ENCODE measurements around the gene CDKN1C.

CDKN1C gene

DNA sequence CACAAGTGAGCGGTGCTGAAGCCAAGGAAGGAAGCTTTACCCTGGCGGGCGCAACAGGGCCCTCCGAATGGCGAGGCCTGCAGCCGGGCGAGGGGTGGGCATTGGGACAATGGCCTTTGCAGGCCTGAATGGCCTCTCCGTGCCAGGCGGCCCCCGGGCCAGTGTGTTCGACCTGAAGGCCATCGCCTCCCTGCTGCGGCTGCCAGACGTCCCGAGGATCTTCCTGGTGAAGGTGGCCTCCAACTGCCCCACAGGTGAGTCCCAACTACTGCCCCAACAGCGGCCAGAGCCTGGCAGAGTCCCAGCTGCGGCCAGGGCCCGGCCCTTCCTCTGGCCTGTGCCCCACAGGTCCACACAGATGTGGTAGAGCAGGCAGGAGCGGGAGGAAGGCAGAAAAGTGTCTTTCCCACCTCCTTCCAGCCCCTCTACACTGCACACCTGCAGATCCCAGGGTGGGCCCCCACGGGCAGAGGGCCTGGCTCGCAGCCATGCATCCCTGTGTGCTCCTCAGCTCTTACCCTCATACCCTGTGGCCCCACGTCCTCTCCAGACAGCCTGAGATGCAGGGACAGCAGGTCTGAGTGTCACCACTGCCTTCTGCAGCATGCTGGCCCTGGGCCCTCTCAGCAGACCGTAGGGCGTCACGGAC, 32.4 kb upstream of the CDKN1C start:
- TF ChIP-seq POLR2A (IDR thresholded peaks at IDR 0.05; ENCODE audit: low read length) = no peak
- TF ChIP-seq GATA1 (IDR thresholded peaks at IDR 0.05; ENCODE audit: low read depth, low read length) = no peak
- DNase-seq = no peak

DNA sequence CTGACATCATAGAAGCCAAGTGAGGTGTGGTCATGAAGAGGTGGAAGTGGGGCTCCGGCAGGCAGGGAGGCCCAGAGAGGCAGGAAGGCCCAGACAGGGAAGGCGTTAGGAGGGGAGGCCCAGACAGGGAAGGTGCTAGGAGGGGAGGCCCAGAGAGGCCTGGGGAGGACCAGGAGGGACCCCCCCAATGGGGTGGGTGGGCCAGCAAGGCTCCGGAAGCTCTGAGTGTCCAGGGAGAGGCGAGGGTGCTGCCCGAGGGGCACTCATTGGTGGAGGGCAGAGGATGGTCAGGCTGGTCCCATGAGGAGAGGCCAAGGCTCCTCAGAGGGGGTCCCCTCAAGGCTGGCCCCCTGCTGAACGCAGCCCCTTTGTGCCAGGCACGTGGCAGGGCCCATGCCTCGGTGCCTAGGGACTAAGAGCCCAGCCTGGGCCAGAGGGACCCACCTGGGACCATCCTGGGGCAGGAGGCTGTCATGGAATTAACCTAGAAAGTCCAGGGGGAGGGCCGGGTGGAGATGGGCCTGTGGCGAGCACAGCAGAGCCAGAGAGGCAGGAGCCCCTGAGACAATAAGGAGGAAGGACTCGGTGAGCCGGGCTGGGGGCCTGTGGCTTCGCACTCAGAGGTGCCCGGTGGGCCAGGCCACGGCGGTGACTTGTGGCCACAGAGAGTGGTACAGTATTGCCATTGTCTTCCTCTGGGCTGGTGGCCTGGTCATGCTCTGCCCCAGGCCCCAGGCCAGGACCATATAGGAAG, 31.5 kb upstream of the CDKN1C start:
- no peak for TF ChIP-seq GATA1 (IDR thresholded peaks at IDR 0.05; ENCODE audit: low read depth, low read length)
- DNase-seq = no peak

DNA sequence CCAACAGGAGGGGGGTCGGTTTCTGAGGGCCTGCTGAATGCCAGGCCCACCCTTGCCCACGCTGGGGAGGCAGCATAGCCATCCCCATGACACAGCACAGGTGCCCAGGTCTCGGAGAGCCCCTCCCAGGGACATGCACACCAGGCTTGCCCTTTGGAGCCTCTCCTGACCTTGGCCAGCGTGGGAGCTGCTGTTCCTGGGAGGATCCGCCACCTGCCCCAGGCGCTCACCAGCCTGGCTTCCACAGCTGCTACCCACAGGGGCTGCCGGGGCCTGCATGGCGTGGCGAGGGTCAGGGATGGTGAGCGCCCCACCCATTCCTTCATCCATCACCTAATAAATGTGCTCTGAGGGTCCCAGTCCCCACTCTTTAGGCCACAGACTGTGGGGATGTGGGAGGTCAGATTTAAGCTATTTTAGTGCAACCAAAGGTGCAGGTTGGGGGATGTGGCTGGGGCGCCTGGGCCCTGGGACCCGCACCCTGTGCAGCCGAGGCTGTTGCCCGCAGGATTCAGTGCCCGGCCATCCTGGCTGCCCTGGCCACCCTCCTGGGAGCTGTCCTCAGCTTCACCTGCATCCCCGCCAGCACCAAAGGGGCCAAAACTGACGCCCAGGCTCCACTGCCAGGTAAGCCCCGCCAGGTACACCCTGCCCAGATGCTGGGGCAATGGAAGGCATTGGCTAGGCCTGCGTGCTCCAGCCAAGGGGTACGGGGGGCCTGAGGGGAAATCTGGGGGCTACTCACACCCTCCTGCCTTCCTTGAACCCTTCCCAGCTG, 30.7 kb upstream of the CDKN1C start:
- TF ChIP-seq POLR2A (IDR thresholded peaks at IDR 0.05; ENCODE audit: low read length) (no peak), GATA1 (IDR thresholded peaks at IDR 0.05; ENCODE audit: low read depth, low read length) (no peak)
- no peak for DNase-seq

DNA sequence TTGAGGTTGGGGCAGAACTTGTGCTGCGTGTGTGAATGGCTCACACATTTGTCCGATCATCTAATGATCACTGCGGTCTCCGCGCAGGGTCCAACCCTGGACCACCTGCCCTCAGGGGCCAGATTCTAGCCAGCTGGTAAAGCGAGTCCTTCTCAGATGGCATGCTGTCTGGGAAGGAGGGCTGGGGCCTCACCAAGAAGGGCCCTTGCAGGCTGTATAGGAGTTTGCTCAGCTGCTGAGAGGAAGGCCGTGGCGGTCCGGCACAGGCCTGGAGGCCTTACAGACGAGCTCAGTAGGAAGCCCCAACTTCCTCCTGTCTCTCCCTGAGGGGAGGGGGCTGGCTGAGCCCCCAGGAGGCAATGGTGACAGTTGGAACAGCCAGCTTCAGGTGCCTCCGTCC, 29.9 kb upstream of the CDKN1C start:
- TF ChIP-seq GATA1 (IDR thresholded peaks at IDR 0.05; ENCODE audit: low read depth, low read length) (no peak), POLR2A (IDR thresholded peaks at IDR 0.05; ENCODE audit: low read length) (no peak)
- DNase-seq = no peak

DNA sequence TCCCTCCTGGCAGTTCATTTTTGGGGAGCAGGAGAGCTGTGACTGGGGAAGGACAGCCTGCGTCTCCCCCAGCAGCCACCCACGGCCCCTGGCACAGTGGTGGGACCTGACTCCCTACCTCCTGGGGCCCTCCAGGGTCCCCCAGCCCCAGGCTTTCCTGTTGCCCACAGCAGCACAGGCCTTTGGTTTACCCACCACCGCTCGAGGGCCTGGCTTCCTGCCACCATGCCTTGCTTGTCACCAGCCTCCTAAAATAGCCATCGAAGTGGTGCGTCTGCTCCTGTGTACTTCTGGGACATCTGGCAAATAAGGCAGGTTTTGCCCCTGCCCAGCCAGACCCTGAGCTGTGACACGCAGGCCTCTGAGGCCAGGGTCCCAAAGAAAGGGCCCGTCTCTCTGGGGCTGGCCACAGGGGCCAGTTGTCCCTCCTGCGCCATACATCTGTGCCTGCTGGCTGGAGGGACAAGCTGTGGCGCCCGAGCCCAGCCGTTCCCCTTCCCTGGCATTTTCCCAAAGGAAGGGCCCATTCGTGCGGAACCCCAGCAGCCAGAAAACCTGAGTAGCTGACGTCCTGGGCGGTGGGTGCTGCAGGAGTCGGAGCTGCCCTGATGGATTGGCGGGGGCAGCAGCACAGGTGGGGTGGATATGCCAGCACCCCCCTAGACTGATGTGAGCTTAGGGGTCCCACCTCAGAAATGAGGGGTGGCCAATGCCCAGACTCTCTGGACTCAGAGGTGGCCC, 29.1 kb upstream of the CDKN1C start:
- TF ChIP-seq POLR2A (IDR thresholded peaks at IDR 0.05; ENCODE audit: low read length) = no peak
- TF ChIP-seq GATA1 (IDR thresholded peaks at IDR 0.05; ENCODE audit: low read depth, low read length) = no peak
- DNase-seq = no peak

DNA sequence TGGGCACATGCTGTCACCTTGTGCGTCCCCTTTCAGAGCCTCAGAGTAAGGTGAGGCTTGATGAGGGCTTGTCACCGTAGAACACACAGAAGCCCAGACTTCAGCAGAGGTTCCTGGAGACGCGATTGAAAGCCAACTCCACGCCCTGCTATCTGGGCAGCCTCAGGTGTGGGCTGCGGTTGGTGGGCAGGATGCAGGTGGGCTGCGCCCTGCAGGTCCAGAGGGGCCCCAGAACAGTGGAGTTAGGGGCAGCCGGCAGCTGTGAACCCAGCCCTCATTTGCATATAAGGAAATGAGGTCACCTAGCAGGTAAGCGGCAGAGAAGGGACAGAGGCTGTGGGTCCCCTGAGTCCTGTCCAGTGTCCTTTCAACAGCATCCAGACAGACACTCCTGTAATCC, 28.2 kb upstream of the CDKN1C start:
- TF ChIP-seq GATA1 (IDR thresholded peaks at IDR 0.05; ENCODE audit: low read depth, low read length) (no peak), POLR2A (IDR thresholded peaks at IDR 0.05; ENCODE audit: low read length) (no peak)
- no peak for DNase-seq

DNA sequence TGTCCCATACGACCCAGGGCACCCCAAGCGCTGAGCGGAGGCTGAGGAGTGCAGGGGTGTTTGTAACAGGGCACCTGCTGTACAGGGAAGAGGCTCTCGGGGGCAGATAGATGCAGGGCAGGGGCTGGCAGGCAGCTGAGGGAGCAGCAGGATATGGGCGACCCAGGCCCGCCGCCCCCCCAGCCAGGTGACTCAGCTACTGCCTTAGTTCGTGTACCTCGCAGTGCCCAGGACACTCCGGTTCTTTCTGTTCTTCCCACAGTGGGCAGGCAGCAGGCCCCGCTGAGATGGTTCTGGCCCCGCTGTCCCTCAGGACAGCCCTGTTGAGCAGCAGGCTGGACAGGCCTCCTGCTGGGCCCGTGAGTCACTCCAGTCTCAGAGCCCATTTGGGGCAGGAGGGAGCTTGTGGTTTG, 27.4 kb upstream of the CDKN1C start:
- no peak for DNase-seq
- TF ChIP-seq POLR2A (IDR thresholded peaks at IDR 0.05; ENCODE audit: low read length) (no peak), GATA1 (IDR thresholded peaks at IDR 0.05; ENCODE audit: low read depth, low read length) (no peak)

DNA sequence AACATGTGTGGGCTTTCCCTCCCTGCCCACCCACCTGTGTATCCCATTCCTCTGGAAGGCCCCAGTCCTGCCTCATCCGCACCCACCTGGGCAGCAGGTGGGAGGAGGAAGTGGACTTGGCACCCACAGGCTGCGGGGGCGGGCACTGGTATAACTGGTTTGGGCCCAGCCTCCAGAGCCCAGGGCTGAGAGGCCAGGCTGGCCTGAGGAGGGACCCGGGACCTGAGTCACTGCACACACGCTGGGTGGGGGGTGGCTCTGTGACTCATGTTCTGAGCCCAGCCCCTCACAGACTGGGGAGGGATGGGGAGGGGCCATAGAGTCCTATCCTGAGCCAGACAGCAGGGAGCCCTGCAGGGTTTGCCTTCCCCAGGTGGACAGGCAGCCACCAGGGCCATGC, 26.9 kb upstream of the CDKN1C start:
- no peak for DNase-seq

DNA sequence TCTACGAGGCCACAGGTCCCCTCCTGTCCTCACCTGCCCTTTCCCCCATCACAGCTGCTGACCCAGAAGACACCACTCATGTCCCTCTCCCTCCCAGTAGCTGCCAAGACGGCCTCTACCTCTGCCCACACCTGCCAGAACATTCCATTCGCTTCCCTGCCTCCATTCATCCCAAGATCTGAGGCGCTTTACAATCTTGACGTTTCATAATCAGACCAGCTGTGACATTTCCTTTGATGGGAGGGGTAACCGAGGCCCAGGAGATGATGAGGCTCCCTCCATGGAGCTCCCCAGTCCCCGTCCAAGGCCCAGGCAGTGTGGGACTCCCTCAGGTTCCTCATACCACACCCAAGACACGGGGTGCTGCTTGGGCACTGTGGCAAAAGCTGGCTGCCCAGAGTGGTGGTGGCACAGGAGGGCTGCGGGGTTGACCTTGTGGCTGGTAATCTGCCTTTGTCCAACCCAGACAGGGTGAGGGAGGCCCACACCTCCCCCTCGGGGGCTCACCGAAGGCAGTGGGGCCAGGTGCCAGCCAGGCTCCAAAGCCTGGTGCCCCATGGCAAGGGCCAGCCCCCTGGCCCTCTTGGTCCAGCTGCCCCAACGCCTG, 26.3 kb upstream of the CDKN1C start:
- no peak for DNase-seq
- TF ChIP-seq GATA1 (IDR thresholded peaks at IDR 0.05; ENCODE audit: low read depth, low read length) (no peak), POLR2A (IDR thresholded peaks at IDR 0.05; ENCODE audit: low read length) (no peak)

More for the DNA sequence above, 26.9 kb upstream of the CDKN1C start:
- no peak for TF ChIP-seq GATA1 (IDR thresholded peaks at IDR 0.05; ENCODE audit: low read depth, low read length)
- TF ChIP-seq POLR2A (IDR thresholded peaks at IDR 0.05; ENCODE audit: low read length) = no peak

DNA sequence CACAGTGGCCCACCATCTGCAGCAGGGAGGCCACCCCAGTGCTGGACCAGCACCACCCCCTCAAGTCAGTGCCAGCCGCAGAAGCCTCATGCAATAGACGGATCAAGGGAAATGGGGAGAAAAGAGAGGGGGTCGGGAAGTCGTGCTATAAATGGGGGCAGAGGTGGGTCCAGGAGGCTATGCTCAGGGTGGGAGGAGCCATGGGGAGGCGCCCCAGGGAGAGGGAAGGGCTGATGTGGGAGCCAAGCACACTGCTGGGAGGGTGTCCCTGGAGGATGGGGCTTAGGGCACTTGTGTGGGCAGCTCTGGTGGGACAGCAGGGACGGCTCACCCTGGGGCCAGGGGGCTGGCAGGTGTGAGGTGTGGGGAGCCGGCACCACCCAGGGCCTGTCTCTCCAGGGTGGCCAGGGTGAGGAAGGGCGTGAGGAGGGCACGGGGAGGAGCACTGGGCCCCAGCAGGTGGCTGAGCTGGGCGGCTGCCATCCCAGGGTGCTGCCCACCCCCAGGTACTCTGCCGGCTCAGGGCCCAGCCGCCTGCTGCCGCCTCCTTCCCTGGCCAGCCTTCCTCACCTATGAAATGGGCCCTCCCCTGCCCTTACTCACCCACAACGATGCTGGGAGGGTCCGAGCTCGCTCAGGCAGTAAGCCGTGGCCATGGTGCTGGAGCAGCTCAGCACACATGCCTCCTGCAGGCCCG, 25.7 kb upstream of the CDKN1C start:
- TF ChIP-seq POLR2A (IDR thresholded peaks at IDR 0.05; ENCODE audit: low read length) = no peak
- TF ChIP-seq GATA1 (IDR thresholded peaks at IDR 0.05; ENCODE audit: low read depth, low read length) = no peak
- no peak for DNase-seq

DNA sequence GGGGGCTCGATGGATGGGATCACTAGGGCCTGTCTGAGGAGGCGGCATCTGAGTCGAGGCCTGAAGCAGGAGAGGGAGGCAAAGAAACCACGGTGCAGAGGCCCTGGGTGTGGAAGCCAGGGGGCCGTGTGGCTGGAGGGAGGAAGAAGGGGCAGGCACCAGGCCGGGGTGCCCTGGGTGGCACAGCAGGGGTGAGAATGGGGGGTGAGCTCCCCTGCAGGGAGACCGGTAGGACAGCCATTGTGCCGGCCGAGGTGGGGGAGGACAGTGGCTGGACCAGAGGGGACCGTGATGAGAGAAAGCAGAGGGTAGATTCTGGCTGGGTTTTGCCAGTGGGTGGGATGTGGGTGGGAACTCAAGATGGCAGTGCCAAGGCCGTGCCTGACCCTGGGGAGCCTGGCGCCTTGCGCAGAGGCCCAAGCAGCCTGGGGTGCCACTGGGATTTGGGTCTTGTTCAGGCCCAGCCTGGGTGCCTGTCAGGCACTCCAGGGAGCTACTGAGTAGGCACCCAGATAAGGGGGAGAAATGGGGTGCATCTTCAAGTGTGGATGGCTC, 24.9 kb upstream of the CDKN1C start:
- TF ChIP-seq GATA1 (IDR thresholded peaks at IDR 0.05; ENCODE audit: low read depth, low read length) (no peak), POLR2A (IDR thresholded peaks at IDR 0.05; ENCODE audit: low read length) (no peak)
- no peak for DNase-seq

DNA sequence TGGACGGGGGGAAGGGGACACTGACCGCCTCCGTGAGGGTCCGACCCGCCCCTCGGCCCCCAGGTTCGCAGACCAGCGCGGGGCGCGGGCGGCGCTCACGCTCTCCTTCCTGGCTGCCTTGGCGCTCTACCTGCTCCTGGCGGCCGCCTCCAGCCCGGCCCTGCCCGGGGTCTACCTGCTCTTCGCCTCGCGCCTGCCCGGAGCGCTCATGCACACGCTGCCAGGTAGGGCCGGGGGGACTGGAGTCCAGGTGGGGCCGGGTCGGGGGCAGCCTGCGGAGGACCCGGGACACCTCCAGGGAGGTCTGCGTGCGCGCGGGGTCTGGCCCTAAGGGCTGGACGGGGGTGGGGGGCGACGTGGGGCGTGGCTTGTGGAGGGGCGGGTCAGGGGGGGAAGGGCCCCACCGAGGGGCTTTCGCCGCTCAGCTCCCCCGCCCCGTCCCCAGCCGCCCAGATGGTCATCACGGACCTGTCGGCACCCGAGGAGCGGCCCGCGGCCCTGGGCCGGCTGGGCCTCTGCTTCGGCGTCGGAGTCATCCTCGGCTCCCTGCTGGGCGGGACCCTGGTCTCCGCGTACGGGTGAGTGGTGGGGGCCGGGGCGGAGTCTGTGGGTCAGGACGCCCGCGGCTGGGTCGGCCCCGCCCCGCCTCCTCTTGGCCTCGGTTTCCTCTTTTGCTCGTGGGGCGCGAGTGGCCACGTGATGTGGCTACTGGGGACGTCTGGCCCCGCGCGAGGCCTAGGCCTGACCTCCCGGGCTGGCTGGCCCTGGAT, 23.7 kb upstream of the CDKN1C start:
- TF ChIP-seq POLR2A (IDR thresholded peaks at IDR 0.05; ENCODE audit: low read length) (no peak), GATA1 (IDR thresholded peaks at IDR 0.05; ENCODE audit: low read depth, low read length) (no peak)
- no peak for DNase-seq
